RWPE1 (cell line): Measurements from ENCODE around the gene SDF2.

Experiments used
- CTCF ChIA-PET: fragments of 350-600 bp; sonication (Branson Sonifier 250); formaldehyde crosslinking; extraction: SDS; loops from one replicate; lab custom pipeline; 2021; lab: Yijun Ruan, JAX
- POLR2A ChIA-PET: fragments of 400-600 bp; formaldehyde crosslinking; extraction: SDS; loops from one replicate; lab custom pipeline; 2020; ENCODE audit warnings: antibody characterized with exemption; ENCODE audit not compliant: low non-redundant PET; lab: Yijun Ruan, JAX
- DNase-seq: peaks from one replicate; pipeline ENCODE4 v3.0.0; 2012; ENCODE audit warnings: low spot score
- H3K27ac ChIP-seq: fragments of 450-650 bp; 2 replicates; pipeline ENCODE4 v1.5.1; 2017
- TF ChIP-seq, protein P1 (sequence below): fragments of 450-650 bp; conservative IDR thresholded peaks from 2 replicates; pipeline ENCODE4 v1.5.1; 2017; ENCODE audit warnings: low read depth, mild to moderate bottlenecking

Gene SDF2

DNA sequence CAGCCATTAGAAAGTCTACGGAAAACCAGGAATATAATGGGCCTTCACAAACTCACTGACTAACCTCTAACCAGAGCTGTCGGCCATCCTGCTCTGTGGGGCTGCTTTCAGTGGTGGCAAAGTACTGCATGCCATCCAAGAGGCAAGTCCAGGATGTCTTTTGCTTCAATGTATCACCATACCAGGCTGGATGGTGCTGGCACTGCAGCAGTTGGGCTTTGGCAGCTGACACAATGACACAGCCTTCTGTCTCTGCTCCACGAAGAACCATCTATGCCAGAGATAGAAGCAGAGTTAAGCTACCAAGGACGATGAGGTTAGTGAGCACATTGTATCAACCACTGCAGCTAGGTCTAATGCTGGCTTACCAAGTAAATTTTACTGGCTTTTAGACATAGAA lies 38.0 kb downstream of the SDF2 start:
- H3K27ac ChIP-seq, result no peak overlapping the region
- CTCF ChIA-PET, result interaction anchor here (0.9 kb wide), 1 partner anchor 11 kb away, joined by 3 read pairs; no protein-coding TSS in a partner anchor
- TF ChIP-seq, protein P1, sequence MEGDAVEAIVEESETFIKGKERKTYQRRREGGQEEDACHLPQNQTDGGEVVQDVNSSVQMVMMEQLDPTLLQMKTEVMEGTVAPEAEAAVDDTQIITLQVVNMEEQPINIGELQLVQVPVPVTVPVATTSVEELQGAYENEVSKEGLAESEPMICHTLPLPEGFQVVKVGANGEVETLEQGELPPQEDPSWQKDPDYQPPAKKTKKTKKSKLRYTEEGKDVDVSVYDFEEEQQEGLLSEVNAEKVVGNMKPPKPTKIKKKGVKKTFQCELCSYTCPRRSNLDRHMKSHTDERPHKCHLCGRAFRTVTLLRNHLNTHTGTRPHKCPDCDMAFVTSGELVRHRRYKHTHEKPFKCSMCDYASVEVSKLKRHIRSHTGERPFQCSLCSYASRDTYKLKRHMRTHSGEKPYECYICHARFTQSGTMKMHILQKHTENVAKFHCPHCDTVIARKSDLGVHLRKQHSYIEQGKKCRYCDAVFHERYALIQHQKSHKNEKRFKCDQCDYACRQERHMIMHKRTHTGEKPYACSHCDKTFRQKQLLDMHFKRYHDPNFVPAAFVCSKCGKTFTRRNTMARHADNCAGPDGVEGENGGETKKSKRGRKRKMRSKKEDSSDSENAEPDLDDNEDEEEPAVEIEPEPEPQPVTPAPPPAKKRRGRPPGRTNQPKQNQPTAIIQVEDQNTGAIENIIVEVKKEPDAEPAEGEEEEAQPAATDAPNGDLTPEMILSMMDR, result no peak
- POLR2A ChIA-PET, result no interaction called here
- DNase-seq, result no peak

DNA sequence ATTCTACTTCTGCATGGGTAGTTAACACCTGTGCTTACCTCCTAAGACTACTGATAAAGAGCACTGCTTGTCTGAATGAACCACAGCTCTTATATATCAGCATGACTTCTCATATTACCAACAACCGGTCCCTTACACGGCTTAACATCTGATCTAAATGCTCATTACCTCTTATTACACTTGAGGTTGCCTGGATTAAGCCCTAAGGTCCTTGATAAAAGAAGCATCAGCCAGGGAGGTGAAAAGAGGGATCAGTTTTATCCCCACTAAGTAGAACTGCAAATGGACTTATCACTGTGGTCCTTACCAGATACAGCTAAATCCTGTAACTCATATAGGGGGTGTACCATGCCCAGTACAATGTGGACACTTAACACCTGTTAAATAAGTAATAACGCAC lies 39.5 kb downstream of the SDF2 start:
- DNase-seq, result no peak
- ChIA-PET CTCF (no interaction called here), POLR2A (no interaction called here)
- no peak overlapping the region for H3K27ac ChIP-seq
- TF ChIP-seq, protein P1, result no peak

DNA sequence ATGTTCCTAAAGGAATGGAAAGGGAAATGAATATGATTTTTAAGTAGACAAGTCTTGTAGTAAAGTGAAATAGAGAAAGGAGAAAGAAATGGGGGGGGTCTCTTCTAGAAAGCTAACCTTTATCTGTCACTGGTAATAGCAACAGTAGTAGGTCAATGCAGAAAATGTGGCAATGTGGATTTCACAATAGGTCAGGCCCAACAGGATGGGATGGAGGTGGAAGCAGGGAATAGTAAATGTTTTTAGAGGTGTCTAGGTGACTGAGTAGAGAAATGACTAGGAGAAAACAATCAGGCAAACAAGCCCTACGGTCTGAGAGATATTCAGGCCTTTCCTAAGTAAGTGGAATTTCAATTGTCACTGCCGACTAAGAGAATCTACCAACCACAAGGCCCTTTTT lies 41.7 kb downstream of the SDF2 start:
- POLR2A ChIA-PET, result no interaction called here
- CTCF ChIA-PET, result interaction anchor here (0.7 kb wide), 1 partner anchor 17 kb away, joined by 4 read pairs; no protein-coding TSS in a partner anchor
- TF ChIP-seq, protein P1, result no peak

DNA sequence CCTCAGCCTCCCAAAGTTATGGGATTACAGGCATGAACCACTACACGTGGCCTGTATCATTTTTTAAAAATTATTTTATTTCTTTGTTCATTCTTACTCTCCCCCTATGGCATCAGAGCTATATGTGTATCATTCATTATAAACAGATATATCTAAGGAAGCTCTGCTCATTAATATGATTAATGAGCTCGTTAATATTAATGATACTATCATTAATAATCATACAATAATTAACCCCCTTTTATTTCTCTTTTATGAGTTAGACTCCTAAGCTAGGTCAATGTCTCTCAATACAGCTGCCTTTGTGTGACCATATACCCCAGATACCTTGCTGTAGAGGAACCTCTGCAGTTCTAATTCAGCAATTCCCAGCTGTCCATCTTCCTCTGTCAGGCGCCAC lies 43.2 kb downstream of the SDF2 start:
- CTCF ChIA-PET, result no interaction called here
- POLR2A ChIA-PET, result no interaction called here
- no peak for DNase-seq
- TF ChIP-seq, protein P1, result no peak
- no peak overlapping the region for H3K27ac ChIP-seq

More for the DNA sequence above, 41.7 kb downstream of the SDF2 start:
- DNase-seq, result no peak
- H3K27ac ChIP-seq, result no peak overlapping the region

DNA sequence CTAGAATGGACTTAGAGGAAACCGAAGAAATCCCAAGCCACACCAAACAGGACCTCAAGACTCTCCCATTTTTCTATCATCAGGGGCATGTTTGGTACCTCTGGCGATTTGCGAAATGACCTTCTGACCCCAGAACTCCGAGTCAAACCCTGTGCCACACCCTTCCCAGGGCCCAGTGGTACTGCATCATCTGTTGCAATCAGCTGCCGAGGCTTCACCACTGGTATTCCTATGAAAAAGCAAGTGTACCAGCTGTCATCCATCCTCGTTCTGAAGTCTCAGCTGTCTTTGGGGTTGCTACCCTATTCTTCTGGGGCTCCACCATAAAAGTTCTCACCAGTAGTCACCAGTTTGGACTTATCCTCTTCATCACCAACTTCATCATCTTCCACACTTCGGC lies 45.4 kb downstream of the SDF2 start:
- ChIA-PET POLR2A (no interaction called here), CTCF (interaction anchor here (1.1 kb wide), 1 partner anchor 17 kb away, joined by 3 read pairs; no protein-coding TSS in a partner anchor)
- TF ChIP-seq, protein P1, result no peak
- H3K27ac ChIP-seq, result no peak overlapping the region
- DNase-seq, result no peak

DNA sequence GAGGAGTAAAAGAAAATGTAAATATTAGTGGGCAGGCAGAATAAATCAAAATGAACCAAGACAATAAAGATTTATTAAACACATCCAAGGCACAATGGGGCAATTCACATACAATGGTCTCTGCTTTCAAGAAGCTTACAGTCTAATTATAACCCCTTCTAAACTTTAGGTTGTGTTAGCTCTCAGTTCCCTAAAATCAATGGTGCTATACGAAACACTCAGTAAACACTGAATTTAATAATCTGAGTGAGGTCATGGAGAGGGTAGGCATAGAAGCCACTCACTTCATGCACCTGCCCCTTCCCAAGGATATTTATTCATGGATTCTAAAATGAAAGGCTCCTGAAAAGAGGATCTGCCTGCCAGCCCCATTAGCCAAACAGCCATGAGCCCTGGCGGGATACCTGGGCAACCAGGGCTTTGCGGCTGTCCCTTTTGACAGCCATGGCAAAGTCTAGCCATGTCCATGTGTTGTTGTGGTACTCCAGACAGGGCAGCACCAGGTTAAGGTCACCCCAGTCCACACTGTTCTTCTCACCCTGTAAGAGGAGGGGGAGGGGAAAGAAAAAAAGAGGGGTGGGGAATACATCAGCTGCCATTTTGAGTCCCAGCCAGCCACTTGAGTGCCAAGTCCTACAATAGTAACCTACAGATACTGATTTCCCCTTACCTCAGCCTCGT lies 46.3 kb downstream of the SDF2 start:
- CTCF ChIA-PET, result interaction anchor here (0.5 to 0.6 kb wide), 2 partner anchors 13 to 32 kb away, joined by 3 to 4 read pairs; no protein-coding TSS in a partner anchor
- POLR2A ChIA-PET, result no interaction called here
- TF ChIP-seq, protein P1, result no peak
- DNase-seq, result no peak
- H3K27ac ChIP-seq, result no peak overlapping the region
